ENCODE measurements around the gene RFPL3.

RFPL3 gene

GRCh38 chr22:32364210-32364609, 6.5 kb downstream of the RFPL3 start:
- H3K27me3 ChIP-seq (replicated peaks) = no peaks in the 10 kb centered on the region
- no peak overlapping the region for H3K4me3 ChIP-seq (ENCODE audit: low read depth, low read length)
- no peak for TF ChIP-seq CTCF (IDR thresholded peaks at IDR 0.05; ENCODE audit: low read depth, low read length, missing control alignments)
- no peak overlapping the region for H3K27ac ChIP-seq
- DNase-seq = no peak
- no peaks in the 10 kb centered on the region for H3K36me3 ChIP-seq (replicated peaks)
- in situ Hi-C loops (cut with HindIII; ENCODE audit: low pct_ligation_motif_present, low sequenced_read_pairs) = no loop called here

GRCh38 chr22:32375678-32376450, 18.2 kb downstream of the RFPL3 start:
- no peak for TF ChIP-seq CTCF (IDR thresholded peaks at IDR 0.05; ENCODE audit: low read depth, low read length, missing control alignments)
- in situ Hi-C loops (cut with HindIII; ENCODE audit: low pct_ligation_motif_present, low sequenced_read_pairs) = no loop called here

GRCh38 chr22:32376681-32377080, 19.0 kb downstream of the RFPL3 start:
- in situ Hi-C loops (cut with HindIII; ENCODE audit: low pct_ligation_motif_present, low sequenced_read_pairs) = no loop called here
- H3K36me3 ChIP-seq (replicated peaks) = no peaks in the 10 kb centered on the region
- H3K27me3 ChIP-seq (replicated peaks) = no peaks in the 10 kb centered on the region
- DNase-seq = no peak
- H3K27ac ChIP-seq = no peak overlapping the region
- no peak overlapping the region for H3K4me3 ChIP-seq (ENCODE audit: low read depth, low read length)
- no peak for TF ChIP-seq CTCF (IDR thresholded peaks at IDR 0.05; ENCODE audit: low read depth, low read length, missing control alignments)

More at GRCh38 chr22:32375678-32376450, 18.2 kb downstream of the RFPL3 start:
- no peaks in the 10 kb centered on the region for H3K27me3 ChIP-seq (replicated peaks)
- H3K4me3 ChIP-seq (ENCODE audit: low read depth, low read length) = no peak overlapping the region
- H3K36me3 ChIP-seq (replicated peaks) = no peaks in the 10 kb centered on the region
- DNase-seq = no peak
- no peak overlapping the region for H3K27ac ChIP-seq

GRCh38 chr22:32378707-32379272, 21.1 kb downstream of the RFPL3 start:
- Histone ChIP-seq H3K27me3 (replicated peaks) (no peaks in the 10 kb centered on the region), H3K36me3 (replicated peaks) (no peaks in the 10 kb centered on the region), H3K4me3 (ENCODE audit: low read depth, low read length) (no peak overlapping the region), H3K27ac (no peak overlapping the region)
- DNase-seq = peak; percentile 29
- peak; percentile 91 for TF ChIP-seq CTCF (IDR thresholded peaks at IDR 0.05; ENCODE audit: low read depth, low read length, missing control alignments)
- in situ Hi-C loops (cut with HindIII; ENCODE audit: low pct_ligation_motif_present, low sequenced_read_pairs) = no loop called here

DNA sequence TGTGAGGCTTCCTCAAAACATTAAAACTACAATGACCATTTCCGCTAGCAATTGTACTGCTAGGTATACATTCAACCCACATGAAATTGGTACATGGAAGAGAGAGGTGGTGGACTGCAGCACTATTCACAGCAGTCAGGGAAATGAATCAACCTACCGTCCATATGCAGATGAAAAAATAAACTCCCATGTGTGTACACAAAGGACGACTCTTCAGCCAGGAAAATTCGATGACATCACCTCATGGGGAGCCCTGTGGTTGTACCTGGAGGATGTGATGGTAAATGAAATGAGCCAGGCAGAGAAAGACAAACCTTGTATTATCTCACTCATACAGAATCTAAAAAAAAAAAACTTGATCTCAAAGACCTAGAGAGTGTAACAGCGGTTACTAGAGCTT, 23.3 kb downstream of the RFPL3 start:
- Histone ChIP-seq H3K4me3 (ENCODE audit: low read depth, low read length) (no peak overlapping the region), H3K36me3 (replicated peaks) (no peaks in the 10 kb centered on the region), H3K27me3 (replicated peaks) (no peaks in the 10 kb centered on the region), H3K27ac (no peak overlapping the region)
- DNase-seq = no peak
- in situ Hi-C loops (cut with HindIII; ENCODE audit: low pct_ligation_motif_present, low sequenced_read_pairs) = no loop called here
- no peak for TF ChIP-seq CTCF (IDR thresholded peaks at IDR 0.05; ENCODE audit: low read depth, low read length, missing control alignments)

Data from brain microvascular endothelial cell (primary cell).